RCC 7860 (cell line): Measurements from ENCODE around the gene RGMA.
"Not testable (repeated sequence)": the region's sequence is repeated elsewhere in the genome, so short reads cannot be mapped to it uniquely, and the experiment has no call there.

ENCODE experiments used
- DNase-seq: peaks from one replicate; pipeline ENCODE4 v3.0.0-alpha.2; 2015; ENCODE audit warnings: low spot score
- FAIRE-seq: peaks from 2 replicates; lab custom pipeline; 2012; peaks lifted over from hg19 to GRCh38; lab: Jason Lieb, UNC

The RGMA gene

DNA sequence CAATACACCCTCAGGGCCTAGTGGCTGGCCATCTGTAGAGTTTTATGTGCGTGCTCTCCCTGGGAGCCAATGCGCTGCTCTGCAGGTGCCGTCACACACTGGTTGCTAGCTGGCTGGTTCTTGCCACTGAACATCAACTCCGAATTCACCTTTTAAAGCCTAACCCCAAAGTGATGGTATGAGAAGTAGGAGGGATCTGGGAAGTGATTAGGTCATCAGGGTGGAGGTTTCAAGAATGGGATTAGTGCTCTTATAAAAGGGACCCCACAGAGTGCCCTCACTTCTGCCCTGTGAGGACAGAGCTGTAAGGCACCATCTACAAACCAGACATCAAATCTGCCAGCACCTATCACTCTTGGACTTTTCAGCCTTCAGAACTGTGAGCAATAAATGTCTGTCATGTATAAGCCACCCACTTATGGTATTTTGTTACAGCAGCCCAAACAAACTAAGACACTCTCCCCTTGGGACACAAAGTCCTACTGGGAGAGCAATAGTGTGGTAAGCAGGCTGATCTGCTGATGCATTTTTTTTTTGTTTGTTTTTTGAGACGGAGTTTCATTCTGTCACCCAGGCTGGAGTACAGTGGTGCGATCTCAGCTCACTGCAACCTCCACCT, 20.3 kb downstream of the RGMA start:
- FAIRE-seq (no peak), DNase-seq (no peak)

- FAIRE-seq (no peak), DNase-seq (no peak)
Observed at GRCh38 chr15:93067649-93068085, 21.3 kb downstream of the RGMA start.

DNA sequence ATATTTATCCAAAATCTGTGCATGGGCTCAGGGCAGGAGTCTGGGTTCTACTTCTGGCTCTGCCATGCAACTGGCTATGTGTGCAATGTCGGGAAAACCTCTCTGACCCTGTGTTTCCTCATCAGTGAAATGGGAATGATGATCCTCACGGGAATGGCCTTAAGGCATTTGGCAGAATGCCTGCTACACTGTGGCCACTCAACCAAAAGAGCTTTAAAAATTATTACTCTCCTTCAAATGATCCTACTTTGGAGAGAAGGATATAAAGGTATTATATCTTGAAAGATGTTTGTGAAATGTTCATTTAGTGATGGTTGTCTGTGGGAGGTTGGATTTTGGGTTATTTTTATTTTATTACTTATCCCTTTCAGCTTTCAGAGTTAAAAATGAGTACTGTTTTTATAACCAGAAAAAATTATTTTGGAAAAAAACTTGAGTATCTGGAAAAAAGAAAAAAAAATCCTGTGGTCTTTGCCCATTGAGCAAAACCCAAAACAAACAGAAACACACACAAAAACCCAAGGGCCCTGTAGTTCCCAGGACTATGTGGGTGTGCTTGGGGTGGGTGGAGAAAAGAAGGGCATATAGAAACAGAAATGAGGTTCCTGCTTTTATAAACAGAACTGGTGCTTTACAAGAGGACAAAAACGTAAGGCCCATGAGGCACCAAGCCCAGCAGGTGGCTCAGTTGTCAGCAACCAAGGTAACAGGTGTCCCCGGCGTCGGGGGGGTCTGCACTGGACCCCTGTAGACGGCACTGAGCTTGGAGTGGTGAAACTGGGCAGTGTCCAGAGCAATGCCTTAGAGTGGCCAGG, 22.0 kb downstream of the RGMA start:
- DNase-seq = no peak
- no peak for FAIRE-seq

- DNase-seq (no peak), FAIRE-seq (no peak)
Observed at GRCh38 chr15:93066224-93066681, 22.8 kb downstream of the RGMA start.

DNA sequence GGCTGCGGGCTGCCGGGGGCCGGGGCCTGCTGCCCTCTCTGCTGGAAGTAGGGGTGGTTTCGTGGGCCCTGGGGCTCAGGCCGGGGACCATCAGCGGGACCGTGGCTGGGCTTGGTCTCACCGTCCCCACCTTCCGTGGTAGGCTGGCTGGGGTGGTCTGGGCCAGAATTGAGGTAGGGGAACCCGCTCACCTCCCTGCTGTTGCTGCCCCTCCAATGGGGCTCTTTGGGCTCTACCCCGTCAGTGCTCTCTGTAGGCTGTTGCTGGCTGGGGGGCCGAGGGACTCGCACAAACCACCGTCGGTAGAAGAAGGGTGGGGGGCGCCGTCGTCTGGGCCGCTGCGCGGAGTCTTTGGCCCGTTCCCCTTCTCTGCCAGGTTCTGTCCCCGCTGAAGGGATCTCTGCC, 23.4 kb downstream of the RGMA start:
- DNase-seq (no peak), FAIRE-seq (no peak)

DNA sequence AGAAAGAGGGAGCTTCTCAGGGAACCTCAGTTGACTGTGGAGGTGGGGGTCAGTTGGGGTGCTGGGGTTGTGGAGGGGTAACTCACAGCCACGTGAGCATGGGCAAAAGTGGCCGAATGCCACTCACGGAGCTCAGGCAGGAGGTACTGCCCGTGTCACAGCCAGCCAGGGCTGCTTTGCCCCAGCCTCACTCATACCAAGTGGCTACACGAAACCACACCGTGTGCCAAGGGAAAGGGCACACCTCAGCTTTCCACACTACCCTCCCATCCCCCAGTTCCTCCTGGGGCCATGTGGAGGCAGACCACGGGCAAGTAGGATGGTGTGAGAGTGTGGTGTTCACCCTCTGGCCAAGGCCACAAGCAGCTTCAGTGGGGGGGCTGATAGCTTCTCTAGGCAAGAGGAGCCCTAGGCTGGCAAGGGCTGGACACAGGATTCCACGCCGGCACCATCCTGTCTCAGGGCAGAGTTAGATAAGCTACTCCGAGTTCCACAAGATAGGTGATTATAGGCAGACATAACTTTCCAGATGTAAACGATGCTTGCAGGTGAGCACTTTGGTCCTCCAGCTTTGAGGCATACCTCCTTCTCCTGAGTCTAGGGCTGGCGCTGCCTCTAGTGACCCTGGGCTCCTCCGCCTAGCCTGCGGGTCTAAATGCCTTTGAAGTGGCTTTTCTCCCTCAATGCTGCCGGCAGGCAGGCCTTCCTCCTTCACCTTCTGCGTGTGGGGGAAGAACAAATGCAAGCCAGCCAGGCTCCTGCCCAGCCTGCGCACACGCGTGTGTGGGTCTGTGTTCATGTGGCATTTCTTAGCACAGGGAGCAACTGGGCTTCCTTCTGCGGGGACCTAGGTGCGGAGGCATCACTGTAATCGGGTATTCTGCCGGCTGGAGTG, 25.0 kb downstream of the RGMA start:
- DNase-seq = no peak
- FAIRE-seq = no peak

DNA sequence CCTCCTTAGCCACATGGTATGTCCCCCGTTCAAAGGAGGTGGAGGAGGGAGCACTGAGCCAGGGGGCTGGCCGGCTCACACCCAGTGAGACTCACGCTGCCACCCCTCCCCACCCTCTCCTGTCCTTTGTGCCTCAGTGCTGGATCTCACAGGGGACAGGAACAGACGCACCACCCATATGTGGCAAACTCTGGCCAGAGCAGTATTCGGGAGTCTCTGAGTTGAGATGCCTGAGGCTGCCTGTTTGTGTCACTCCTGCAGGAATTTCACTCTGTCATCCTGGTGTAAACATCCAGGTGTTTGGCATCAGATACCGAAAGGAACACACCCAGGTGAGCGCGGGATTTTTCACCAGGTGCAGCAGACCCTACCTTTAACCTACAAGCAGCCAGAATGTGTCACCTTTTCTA, 25.7 kb downstream of the RGMA start:
- DNase-seq (no peak), FAIRE-seq (no peak)

DNA sequence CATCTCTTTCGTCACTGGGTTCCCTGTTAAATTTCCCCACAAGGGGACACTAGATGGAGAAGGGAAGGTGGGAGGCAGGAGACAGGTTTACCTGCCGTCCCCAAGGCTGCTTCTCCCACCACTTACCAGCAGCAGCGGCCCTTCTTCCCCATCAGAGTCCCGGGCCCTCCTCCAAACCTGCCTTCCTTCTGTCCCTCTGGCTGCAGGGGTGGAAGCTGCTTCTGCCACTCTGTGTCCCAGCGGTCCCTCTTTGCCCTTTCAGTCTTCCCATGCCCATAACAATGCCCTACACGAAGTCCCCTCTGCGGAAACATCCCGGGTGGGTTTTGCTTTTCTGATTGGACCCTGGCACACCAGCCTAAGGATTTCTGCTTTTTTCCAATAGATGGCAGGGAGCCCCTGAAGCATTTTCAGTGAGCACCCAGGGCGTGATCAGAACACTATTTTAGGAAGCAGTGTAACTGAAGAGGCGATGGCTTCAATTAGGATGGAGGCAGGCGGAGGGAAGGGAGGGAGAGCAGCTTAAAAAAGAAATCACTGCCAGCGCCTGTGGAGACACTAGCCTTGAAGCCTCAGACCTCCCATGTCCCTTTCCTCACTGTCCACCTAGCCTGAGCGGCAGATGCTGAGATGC, 26.3 kb downstream of the RGMA start:
- not testable (repeated sequence) for FAIRE-seq, DNase-seq

- DNase-seq (no peak), FAIRE-seq (no peak)
Observed at GRCh38 chr15:93060336-93061248, 28.4 kb downstream of the RGMA start.

DNA sequence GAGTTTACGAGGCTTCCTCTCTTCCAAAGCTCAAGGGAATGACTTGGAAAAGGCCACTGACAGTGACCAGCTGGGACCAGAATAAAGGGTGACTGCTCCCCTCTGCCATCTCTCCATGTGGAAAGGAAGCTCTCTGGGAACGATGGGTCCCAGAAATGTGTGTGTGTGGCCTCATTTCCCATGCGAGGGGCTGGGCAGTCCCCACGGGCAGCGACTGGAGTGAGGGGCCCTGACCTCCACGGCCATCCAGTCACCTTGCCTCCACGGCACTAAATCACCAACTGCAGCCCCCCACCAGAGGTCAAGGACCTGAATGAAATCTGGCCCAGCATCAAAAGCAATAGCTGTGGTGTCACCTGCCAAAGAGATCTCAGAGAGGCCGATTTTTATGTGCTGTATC, 29.6 kb downstream of the RGMA start:
- FAIRE-seq (no peak), DNase-seq (no peak)

DNA sequence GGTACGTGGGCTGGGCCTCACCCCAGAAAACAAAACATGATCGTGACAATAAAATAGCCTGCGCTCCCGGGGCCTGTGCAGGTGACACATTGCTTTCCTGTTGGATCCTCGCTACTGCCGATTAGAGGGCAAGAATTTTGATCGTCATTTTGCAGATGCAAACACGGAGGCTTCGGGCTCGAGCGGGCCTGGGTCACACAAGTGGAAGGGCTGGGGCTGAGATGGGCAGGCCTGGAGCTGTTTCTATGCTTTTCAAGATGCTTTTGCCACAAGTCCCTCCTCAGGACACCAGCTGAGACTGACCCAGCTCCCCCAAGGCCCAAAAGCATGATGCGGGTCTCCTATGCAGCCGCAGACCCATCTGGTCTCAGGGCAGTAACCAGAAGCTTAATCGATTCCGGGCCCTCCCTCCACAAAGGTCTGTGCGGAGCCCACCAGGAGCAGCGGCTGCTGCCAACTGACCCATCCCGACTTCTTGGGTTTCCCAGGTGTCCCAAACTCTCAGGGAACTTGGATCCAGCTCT, 30.0 kb downstream of the RGMA start:
- FAIRE-seq = no peak

DNA sequence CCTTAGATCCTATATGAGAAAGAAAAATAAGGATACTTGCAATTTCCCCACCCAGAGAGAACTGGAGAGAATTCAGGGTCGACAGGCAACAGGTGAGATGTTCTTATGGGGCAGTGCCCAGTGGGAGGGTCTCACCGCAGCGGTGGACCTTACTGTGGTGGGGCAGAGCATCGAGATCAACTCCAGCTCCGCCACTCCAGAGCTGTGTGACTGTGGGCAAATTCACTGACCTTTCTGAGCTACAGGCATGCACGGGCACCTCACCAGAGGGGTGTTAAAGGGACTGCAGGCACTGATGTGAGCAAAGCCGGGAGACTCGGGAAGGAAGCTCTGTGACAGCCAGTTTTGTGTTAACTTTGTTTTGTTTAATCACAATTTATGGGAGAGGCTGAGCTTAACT, 30.9 kb downstream of the RGMA start:
- FAIRE-seq (no peak), DNase-seq (no peak)

More for the DNA sequence above, 30.0 kb downstream of the RGMA start:
- no peak for DNase-seq

- DNase-seq (no peak), FAIRE-seq (no peak)
Observed at GRCh38 chr15:93057618-93058017, 31.4 kb downstream of the RGMA start.

DNA sequence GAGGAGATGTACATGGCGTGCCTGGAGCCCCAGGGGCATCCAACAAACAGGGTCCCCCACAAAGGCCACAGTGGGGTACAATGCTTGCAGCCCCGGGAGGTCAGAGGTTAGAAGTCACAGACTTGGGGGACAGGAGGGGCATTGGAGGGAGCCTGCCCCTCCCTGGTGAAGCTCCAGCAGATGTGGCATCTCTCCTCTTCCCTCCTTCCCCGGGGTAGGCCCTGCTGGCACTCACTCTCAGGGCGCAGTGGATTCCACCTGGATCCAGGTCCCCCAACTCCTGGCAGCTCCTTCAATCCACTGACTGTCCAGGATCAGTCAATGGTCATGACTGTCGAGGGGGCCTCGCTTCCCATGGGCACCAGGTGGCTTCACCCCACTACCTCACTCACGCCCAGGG, 32.2 kb downstream of the RGMA start:
- DNase-seq = no peak

GRCh38 chr15:93055211-93055610, 33.8 kb downstream of the RGMA start:
- FAIRE-seq = no peak
- DNase-seq = no peak

More for the DNA sequence above, 32.2 kb downstream of the RGMA start:
- no peak for FAIRE-seq

DNA sequence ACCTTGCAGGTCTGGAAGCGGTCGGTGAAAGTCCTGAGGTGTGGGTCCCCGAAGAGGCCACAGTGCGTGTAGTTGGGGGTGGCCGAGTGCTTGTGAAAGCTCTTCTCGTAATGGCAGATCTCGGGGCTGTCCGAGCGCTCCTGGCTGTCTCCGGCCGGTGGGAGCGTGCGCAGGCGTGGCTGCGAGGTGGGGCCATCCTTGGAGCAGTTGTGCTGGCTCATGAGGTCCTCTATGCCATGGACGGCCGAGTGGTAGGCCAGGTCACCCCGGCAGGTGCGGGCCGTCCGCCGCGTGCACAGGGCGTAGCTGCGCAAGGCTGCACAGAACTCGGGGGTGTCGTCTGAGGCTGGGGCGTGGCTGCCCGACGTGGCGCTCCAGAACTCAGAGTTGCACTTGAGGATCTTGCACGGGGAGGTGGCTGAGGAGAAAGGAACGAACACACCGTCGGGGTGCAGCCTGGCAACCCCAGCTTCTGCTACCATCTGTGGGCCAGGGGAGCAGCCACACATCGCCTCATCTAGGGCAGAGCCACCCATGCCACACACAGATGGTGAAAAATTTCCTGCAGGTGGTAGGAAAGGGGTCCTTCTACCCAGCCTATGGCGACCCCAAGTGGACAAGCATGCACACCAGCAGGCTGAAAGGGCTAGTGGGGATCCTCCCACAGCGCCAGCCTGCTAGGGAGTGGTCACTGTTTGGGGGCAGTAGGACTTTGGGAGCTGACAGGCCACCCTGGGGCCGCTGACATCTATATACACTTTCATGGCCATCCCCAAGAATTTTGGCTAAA, 36.7 kb downstream of the RGMA start:
- no peak for FAIRE-seq

DNA sequence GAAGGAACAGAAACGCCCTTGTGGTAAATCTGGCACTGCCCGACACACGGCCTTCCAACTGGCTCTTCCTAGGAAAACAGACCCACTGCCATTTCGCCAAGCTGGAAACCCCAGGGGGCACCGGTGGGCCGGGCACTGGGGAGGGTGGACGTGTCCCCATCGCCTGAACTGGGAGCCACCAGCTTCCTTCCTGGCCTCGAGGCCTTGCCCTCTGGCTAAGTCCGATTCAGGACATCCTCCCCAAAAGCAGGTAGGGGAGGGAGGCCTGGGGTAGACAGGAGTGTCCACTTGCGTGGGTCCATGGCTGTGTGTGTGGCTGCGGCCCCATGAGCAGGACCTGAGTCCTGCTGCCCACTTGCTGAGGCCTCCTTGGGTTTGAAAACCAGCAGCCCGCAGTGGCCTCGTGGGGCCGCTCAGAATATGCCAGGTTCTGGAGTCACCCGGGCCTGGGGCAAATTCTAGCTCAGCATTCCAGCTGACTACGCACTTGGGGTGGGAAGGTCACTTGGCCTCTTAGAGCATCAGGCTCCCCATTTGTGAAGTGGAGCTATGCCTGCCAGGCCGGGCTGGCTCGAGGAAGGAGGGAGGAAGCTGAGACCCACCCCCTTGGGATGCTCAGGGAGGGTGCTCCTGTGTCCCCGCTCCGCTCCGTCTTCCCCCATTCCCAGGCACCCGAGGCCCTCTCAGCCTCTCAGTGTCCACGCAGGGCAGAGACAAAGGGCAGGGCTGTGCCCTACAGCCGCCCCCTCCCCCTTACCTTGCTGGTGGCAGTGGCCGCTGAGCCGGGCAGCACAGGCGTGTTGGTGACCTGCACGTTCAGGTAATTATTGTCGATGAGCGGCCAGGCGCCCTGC, 37.5 kb downstream of the RGMA start:
- FAIRE-seq (no peak), DNase-seq (no peak)

More for the DNA sequence above, 36.7 kb downstream of the RGMA start:
- DNase-seq = no peak

DNA sequence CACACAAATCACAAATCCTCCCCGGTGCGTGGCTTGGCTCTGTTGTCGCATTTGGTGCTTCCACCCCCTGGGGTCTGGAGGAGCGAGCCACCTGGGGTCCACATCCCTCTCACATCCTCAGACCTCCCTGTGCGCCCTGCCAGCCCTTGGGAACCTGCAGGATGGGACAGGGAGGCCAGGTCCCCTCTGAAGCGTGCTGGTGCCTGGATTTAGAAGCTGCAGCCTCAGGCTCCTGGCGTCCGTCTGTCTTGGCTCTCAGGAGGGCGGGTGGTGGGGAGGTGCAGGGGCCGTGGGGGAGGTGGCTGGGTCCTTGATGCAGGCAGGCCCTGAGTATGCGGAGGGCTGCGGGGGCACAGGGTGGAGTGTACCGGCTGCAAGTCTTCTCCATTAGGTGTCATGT, 38.4 kb downstream of the RGMA start:
- no peak for DNase-seq
- FAIRE-seq = no peak
